Hematopoietic multipotent progenitor cell treated with erythropoietin and hydrocortisone succinate and interleukin-3 and kit ligand, for 8 days (in vitro differentiated cells): ENCODE results near the gene AFF4.
"Not testable (repeated sequence)": the region's sequence is repeated elsewhere in the genome, so short reads cannot be mapped to it uniquely, and the experiment has no call there.

Source experiments
- DNase-seq: peaks from one replicate; pipeline ENCODE4 v3.0.0-alpha.2; 2015

Gene AFF4

GRCh38 chr5:132884548-132884947 lies 78.9 kb downstream of the AFF4 start:
- no peak for DNase-seq

GRCh38 chr5:132883261-132883834 lies 80.1 kb downstream of the AFF4 start:
- DNase-seq, result peak; percentile 77

DNA sequence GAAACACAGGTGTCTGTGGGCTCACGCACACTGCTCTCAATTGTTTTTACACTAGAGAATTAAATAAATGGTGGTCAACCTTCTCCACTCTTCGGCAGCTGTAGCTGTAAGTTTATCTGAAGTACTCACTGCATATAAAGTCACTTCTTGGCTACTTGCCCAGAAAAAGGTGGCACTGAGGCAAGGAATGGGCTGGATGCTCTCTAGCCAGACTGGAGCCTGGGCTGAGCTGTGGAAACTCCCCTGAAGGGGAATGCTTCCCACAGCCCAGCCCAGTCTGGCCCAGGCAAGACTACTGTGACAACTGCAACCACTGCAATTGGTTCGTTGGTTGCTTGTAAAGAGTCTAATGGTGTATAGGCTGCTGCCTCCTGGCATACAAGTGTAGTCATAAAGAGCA lies 85.5 kb downstream of the AFF4 start:
- peak; percentile 86 for DNase-seq

DNA sequence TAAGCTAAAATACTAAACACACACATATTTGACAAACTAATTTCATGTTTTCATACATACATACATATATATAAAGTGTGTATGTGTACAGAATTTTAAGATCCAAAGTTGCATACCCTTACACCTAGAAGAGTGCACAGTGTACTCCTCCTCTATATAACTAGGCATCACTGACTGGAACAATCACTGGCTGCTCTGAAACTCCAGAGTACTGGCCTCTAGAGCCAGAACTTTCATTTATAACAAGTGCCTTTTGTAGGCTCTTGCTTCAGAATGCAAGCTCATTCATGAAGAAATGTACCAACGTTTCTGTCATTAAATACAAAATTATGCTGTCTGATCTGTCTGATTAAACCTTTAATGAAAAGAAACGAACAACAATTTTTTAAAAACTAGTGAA lies 86.0 kb downstream of the AFF4 start:
- DNase-seq, result no peak

GRCh38 chr5:132876020-132876759 lies 87.2 kb downstream of the AFF4 start:
- no peak for DNase-seq

- no peak for DNase-seq
Measured at GRCh38 chr5:132873930-132874271, 89.5 kb downstream of the AFF4 start.

GRCh38 chr5:132873119-132873929 lies 90.1 kb downstream of the AFF4 start, which contains the start of gene LEAP2:
TSS of gene LEAP2 (plus strand) at chr5:132873668. CDS start at chr5:132873695, 27 bp downstream.
- DNase-seq, result peak; percentile 27

DNA sequence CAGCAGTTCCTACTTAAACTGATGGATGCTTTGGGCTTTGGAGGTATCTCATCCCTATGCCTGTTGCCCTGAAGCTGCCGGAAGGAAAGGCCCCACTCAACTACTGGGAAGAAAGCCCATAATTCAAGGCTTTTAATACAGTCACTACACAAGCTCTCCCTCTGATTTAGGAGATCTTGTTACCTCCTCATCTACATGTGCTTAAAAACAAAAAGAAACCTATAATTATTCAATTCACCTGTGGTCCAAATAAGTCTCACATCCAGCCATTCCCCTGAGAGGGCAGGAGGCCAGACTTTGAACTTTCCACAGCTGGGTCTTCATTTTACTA lies 90.7 kb downstream of the AFF4 start:
- no peak for DNase-seq

- no peak for DNase-seq
Measured at GRCh38 chr5:132871459-132872284, 91.8 kb downstream of the AFF4 start.

DNA sequence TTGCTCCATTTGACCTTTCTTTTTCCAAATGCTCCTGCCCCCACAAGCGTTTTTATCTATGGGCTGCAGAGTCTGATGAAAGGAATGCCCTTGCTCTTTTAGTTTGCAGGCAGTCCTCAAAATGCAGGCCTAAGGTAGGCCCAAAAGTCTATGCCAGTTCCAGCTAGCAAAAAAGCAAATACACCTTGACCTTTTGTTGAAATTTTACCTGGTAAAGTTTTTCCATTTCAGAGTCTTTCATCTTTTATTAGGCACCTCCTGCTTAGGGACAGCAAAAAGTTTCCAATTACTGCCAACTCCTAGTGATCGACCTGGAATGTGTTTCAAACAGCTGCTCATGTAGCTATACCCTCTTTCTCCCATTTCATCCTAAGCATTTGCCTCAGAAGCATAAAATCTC lies 92.6 kb downstream of the AFF4 start:
- DNase-seq, result no peak

DNA sequence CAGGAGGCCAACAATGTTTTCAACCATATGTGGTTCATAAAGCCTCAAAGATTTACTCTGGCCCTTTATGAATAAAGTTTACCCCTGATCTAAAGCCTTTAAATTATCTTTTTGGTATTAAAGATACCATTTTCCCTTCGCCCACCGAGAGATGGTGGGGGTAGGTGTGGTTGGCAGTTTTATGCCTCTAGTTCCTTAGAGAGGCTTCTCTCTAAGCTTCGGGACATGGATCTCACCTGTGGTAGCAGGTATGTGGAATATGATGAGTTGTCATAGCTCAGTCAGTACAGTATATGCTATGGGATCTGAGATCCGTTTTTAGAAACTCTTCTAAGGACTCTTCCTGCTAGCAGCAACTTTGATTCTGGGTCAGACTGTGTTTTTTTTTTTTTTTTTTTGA lies 94.7 kb downstream of the AFF4 start:
- DNase-seq, result no peak

- DNase-seq, result no peak
Measured at GRCh38 chr5:132867046-132867451, 96.4 kb downstream of the AFF4 start.

DNA sequence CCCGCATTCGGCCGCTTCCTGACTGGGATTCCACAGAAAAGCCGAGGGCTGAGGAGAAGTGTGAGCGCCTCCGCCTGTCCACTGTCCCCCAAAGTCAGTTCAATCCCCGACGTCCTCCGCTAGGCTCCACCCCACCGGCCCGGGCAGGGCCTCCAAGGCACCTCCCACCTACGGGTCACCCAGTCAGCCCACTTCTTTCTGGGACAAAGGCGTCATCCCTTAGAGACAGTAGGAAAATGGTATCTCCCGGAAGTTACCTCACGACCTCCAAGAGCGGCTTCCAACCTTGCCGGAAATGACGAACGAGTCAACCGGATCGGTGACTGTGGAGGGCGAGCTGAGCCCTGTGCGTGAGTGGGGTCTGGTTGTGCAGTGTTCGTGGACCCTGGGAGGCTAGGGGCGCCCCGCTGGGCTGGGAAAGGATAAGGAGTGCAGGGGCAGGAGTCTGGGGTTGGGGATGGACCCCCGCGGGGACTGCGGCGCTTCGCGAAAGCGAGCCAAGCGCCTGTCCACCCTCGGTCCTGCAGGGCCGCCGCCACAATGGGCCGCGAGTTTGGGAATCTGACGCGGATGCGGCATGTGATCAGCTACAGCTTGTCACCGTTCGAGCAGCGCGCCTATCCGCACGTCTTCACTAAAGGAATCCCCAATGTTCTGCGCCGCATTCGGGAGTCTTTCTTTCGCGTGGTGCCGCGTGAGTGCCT lies 96.9 kb downstream of the AFF4 start, which contains the start of the genes GDF9 and UQCRQ:
Gene GDF9 (minus strand): TSS at position 128 of the 704 bp plus-strand sequence. CDS start 1,936 bp downstream, outside the sequence.
Gene UQCRQ (plus strand): TSS at position 301 of the 704 bp plus-strand sequence. CDS start 240 bp downstream, at position 541.
- DNase-seq, result peak; percentile 100

- DNase-seq, result no peak
Measured at GRCh38 chr5:132865668-132866341, 97.6 kb downstream of the AFF4 start.

DNA sequence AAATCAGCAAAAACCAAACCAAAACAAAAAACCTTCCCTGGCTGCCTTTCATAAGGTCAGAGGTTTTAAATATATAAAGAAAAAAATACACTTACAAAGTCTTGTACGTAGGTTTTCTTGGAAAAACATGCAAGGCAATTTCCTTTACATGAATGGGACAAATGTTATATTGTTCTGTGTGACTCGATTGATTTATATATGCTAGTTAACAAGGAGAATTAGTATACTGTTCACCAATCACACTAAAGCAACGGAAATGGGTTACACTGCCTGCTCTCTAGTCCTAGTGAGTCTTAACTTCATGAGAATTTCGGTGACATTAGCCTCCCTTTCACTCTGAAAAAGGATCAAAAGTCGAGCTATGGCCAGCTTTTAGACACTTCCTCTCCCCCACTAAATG lies 102.7 kb downstream of the AFF4 start:
- DNase-seq, result no peak

- no peak for DNase-seq
Measured at GRCh38 chr5:132859889-132860437, 103.5 kb downstream of the AFF4 start.

GRCh38 chr5:132856011-132856410 lies 107.4 kb downstream of the AFF4 start:
- no peak for DNase-seq

DNA sequence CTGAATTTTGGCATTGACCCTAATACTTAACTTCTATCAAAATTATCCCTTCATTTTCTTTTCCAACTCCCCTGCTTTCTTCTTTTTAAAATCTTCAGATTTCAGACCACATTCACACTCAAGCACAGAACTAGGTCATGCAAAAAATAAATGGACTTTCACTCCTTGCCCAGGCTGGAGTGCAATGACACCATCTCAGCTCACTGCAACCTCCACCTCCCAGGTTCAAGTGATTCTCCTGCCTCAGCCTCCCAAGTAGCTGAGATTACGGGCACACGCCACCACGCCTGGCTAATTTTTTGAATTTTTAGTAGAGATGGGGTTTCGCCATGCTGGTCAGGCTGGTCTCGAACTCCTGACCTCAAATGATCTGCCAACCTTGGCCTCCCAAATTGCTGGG lies 108.4 kb downstream of the AFF4 start:
- DNase-seq, result not testable (repeated sequence)

DNA sequence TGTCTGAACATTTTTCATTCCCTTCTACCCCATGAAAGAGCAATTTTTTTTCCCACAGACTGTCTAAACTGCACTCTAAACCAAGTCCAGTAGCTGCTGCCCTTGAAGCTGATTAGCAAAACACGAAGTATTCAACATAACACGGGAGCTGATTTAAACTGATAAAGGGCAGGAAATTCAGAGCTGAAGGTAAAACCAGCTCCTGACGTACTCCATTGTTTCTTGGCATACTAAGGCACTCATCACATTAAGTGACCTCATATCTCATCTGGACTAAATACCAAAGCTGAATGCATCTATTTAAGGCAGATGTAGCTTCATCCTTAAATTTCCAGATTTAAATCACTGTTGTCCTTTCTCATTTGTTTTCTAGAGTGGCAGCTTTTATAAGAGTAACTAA lies 109.1 kb downstream of the AFF4 start:
- DNase-seq, result no peak

- no peak for DNase-seq
Measured at GRCh38 chr5:132853790-132854189, 109.6 kb downstream of the AFF4 start.

DNA sequence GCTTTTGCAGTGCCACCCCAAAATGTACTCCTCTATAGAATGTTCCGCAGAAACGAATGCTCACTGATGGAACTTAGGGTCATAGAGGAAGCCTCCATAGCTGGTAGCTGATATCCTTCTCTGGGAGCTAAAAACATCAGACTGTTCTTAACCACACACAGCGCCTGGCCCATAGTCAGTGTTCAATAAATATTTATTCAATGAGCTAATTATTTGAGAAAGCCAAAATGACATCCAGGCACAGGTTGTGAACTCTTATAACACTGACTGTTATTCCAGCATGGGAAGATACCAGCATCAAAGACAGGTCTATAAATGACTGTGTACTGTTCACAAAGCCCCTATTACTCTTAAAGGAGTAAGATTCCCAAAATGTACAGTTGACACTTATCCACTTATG lies 110.1 kb downstream of the AFF4 start:
- no peak for DNase-seq
